Measurements from ENCODE around the gene FHL3.

DNA sequence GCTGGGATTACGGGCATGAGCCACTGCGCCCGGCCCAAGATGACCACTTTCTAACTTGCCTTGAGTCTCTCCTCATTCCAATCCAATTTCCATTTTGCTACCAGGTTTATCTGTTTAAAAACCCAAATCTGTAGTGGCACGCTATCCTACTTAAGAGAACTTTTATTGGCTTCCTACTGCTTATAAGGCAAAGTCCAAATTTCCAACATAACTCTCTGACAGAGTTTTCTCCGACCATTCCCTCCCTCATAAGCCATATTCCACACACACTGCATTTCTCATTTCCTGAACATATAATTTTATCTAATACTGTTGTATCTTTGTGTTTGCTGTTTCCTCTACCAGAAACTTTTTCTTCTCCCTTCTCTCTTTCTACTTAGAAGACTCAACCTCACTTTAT lies 30.7 kb downstream of the FHL3 start:
- TF ChIP-seq, protein P1, sequence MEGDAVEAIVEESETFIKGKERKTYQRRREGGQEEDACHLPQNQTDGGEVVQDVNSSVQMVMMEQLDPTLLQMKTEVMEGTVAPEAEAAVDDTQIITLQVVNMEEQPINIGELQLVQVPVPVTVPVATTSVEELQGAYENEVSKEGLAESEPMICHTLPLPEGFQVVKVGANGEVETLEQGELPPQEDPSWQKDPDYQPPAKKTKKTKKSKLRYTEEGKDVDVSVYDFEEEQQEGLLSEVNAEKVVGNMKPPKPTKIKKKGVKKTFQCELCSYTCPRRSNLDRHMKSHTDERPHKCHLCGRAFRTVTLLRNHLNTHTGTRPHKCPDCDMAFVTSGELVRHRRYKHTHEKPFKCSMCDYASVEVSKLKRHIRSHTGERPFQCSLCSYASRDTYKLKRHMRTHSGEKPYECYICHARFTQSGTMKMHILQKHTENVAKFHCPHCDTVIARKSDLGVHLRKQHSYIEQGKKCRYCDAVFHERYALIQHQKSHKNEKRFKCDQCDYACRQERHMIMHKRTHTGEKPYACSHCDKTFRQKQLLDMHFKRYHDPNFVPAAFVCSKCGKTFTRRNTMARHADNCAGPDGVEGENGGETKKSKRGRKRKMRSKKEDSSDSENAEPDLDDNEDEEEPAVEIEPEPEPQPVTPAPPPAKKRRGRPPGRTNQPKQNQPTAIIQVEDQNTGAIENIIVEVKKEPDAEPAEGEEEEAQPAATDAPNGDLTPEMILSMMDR (IDR thresholded peaks at IDR 0.05) = no peak
- no peak for TF ChIP-seq POLR2A (IDR thresholded peaks at IDR 0.05)

All from esophagus squamous epithelium (tissue), 4 donors.